ENCODE measurements around the gene DCANP1. TPM values are rescaled to one million over a fixed set of nuclear protein-coding genes. Genes with fewer than 3 reads are reported as not detected.

The DCANP1 gene
- total and polyA plus RNA-seq, 2 donors (not counting 3 experiments of a cell fraction or from before 2014, with no cell fraction given), result not detected

GRCh38 chr5:135451581-135452320 is 4.6 kb upstream of the DCANP1 start:
- Histone ChIP-seq H3K4me1 (ENCODE audit: control insufficient read depth, extremely low read depth, insufficient read depth, low read length) (no peaks in the 10 kb centered on the region), H3K9me3 (replicated peaks; ENCODE audit: control insufficient read depth, insufficient read depth, low read length) (no peaks in the 10 kb centered on the region), H4K20me1 (replicated peaks; ENCODE audit: control insufficient read depth, extremely low read depth, insufficient read depth, low read length) (no peaks in the 10 kb centered on the region), H2AFZ (ENCODE audit: low read depth, low read length) (no peak overlapping the region), H3K4me2 (ENCODE audit: insufficient read depth, low read length) (no peak overlapping the region), H3K27ac (ENCODE audit: insufficient read depth, low read depth, low read length) (no peak overlapping the region), H3K36me3 (ENCODE audit: control insufficient read depth in 2 of 2, extremely low read depth in 1 of 2, insufficient read depth in 2 of 2, low read length in 2 of 2) (no peaks in the 10 kb centered on the region), H3K4me3 (replicated peaks in 1 of 3; ENCODE audit: insufficient read depth in 1 of 3, low read depth in 1 of 3, low read length in 3 of 3) (no peak overlapping the region), H3K9me1 (replicated peaks; ENCODE audit: control insufficient read depth, extremely low read depth, insufficient read depth, low read length) (no peaks in the 10 kb centered on the region), H3K79me2 (ENCODE audit: control insufficient read depth, insufficient read depth, low read length) (no peaks in the 10 kb centered on the region), H3K27me3 (ENCODE audit: control insufficient read depth in 2 of 2, insufficient read depth in 2 of 2, low read length in 2 of 2) (peaks cover 9 to 10% of the 10 kb centered on the region in 2 experiments), H3K9ac (replicated peaks; ENCODE audit: extremely low read depth, insufficient read depth, low read length) (no peak overlapping the region)
- intact Hi-C loops (cut with micrococcal nuclease), result no loop called here
- POLR2A ChIA-PET, result no interaction called here
- FAIRE-seq (no peak), DNase-seq (ENCODE audit: low read depth, low spot score) (no peak)
- dilution Hi-C loops (cut with MboI; ENCODE audit: extremely low pct_ligation_motif_present, low sequenced_read_pairs), result loop anchor here (25.0 kb wide), 1 partner anchor 111 kb away; no protein-coding TSS in a partner anchor
- CTCF ChIA-PET, result interaction anchor here (1.3 kb wide), 1 partner anchor 114 kb away, joined by 3 read pairs; no protein-coding TSS in a partner anchor
- BruUV-seq (replicated peaks), result no TSS peak
- no peak for TF ChIP-seq JUN (IDR thresholded peaks at IDR 0.05; ENCODE audit: borderline replicate concordance, insufficient read depth, insufficient read length, low read depth)
- TF ChIP-seq FOS (IDR thresholded peaks at IDR 0.05; ENCODE audit: borderline replicate concordance, insufficient read depth, low read length), result no peak
- no peak for TF ChIP-seq CTCF (IDR thresholded peaks at IDR 0.05; ENCODE audit: extremely low read depth in 1 of 2, insufficient read depth in 1 of 2, low read depth in 1 of 2, low read length in 2 of 2)
- TF ChIP-seq POLR2AphosphoS5 (IDR thresholded peaks at IDR 0.05; ENCODE audit: insufficient read depth, low read depth, low read length), result no peak
- TF ChIP-seq MAX (IDR thresholded peaks at IDR 0.05; ENCODE audit: insufficient read depth, insufficient read length), result no peak

Measured in endothelial cell of umbilical vein (primary cell).